SK-N-SH (cell line): ENCODE results near the gene SUN2. TPM values are rescaled to one million over a fixed set of nuclear protein-coding genes. Genes with fewer than 3 reads are reported as not detected.

Source experiments
- CTCF ChIA-PET: fragments of 300-600, 350-600 bp; formaldehyde crosslinking; extraction: SDS; loops from one replicate; lab custom pipeline; 2021; lab: Yijun Ruan, JAX
- POLR2A ChIA-PET: fragments of 350-600 bp; sonication (Branson Sonifier 250); formaldehyde crosslinking; extraction: SDS; loops from one replicate; lab custom pipeline; 2020; ENCODE audit warnings: antibody characterized with exemption, inconsistent platforms; lab: Yijun Ruan, JAX
- DNase-seq: peaks from one replicate; pipeline ENCODE4 v3.0.0; 2012
- H2AFZ ChIP-seq: fragments of 200-600 bp; sonication (generic); 2 replicates; pipeline ENCODE4 v1.8.1; 2016; ENCODE audit warnings: antibody characterized with exemption, mild to moderate bottlenecking, low read depth
- H3F3A ChIP-seq: fragments of 200-600 bp; sonication (generic); replicated peaks from 2 replicates; pipeline ENCODE3; 2016; ENCODE audit warnings: antibody characterized with exemption, mild to moderate bottlenecking; ENCODE audit not compliant: insufficient read depth
- H3K27ac ChIP-seq, 2 experiments: fragments of 200-500 bp in 1 of 2; fragments of 200-600 bp in 1 of 2; sonication (Bioruptor generic) in 1 of 2; sonication (generic), shearing (Covaris generic) in 1 of 2; 2 replicates each; pipeline versions ENCODE4 v1.5.1 to v1.6.1; 2014 to 2016; ENCODE audit warnings: low read depth in 2 of 2, inconsistent platforms in 1 of 2, low read length in 1 of 2, mild to moderate bottlenecking in 1 of 2, mixed read lengths in 1 of 2
- H3K27me3 ChIP-seq: fragments of 200-600 bp; sonication (generic), shearing (Covaris generic); 2 replicates; pipeline ENCODE4 v1.6.1; 2016; ENCODE audit warnings: mixed run types; ENCODE audit not compliant: insufficient read depth
- H3K36me3 ChIP-seq, 2 experiments: fragments of 200-500 bp in 1 of 2; fragments of 200-600 bp in 1 of 2; sonication (Bioruptor generic) in 1 of 2; sonication (generic) in 1 of 2; replicated peaks in 1 of 2; 2 replicates each; pipeline versions ENCODE3 to v1.5.1; 2014 to 2016; ENCODE audit warnings: low read length in 1 of 2, mild to moderate bottlenecking in 1 of 2; ENCODE audit not compliant: insufficient read depth in 2 of 2, control insufficient read depth in 1 of 2
- H3K4me1 ChIP-seq, 2 experiments: fragments of 200-500 bp in 1 of 2; fragments of 200-600 bp in 1 of 2; sonication (Bioruptor generic) in 1 of 2; sonication (generic), shearing (Covaris generic) in 1 of 2; 2 replicates each; pipeline versions ENCODE4 v1.5.1 to v1.6.1; 2014 to 2016; ENCODE audit warnings: low read depth in 1 of 2, low read length in 1 of 2, mixed run types in 1 of 2; ENCODE audit not compliant: insufficient read depth in 2 of 2, control insufficient read depth in 1 of 2
- H3K4me2 ChIP-seq: fragments of 200-600 bp; sonication (generic), shearing (Covaris generic); 2 replicates; pipeline ENCODE4 v1.6.1; 2017; ENCODE audit warnings: mixed run types
- H3K4me3 ChIP-seq, 2 experiments: fragments of 200-500 bp in 1 of 2; fragments of 200-600 bp in 1 of 2; sonication (Bioruptor generic) in 1 of 2; sonication (generic), shearing (Covaris generic) in 1 of 2; 2 replicates each; pipeline versions ENCODE4 v1.5.1 to v1.8.1; 2014 to 2016; ENCODE audit warnings: low read depth in 2 of 2, inconsistent platforms in 1 of 2, low read length in 1 of 2, mild to moderate bottlenecking in 1 of 2, mixed read lengths in 1 of 2, moderate library complexity in 1 of 2
- H3K79me2 ChIP-seq: fragments of 200-600 bp; sonication (generic); 2 replicates; pipeline ENCODE4 v1.8.1; 2017; ENCODE audit warnings: mild to moderate bottlenecking; ENCODE audit not compliant: insufficient read depth
- H3K9ac ChIP-seq: fragments of 200-600 bp; sonication (generic); 2 replicates; pipeline ENCODE4 v1.6.1; 2017; ENCODE audit warnings: mixed run types
- H3K9me2 ChIP-seq: fragments of 200-600 bp; sonication (generic); 2 replicates; pipeline ENCODE4 v1.6.1; 2017; ENCODE audit warnings: mixed run types
- H3K9me3 ChIP-seq: fragments of 200-600 bp; sonication (generic); 2 replicates; pipeline ENCODE4 v1.6.1; 2017; ENCODE audit warnings: mixed run types, mild to moderate bottlenecking, moderate library complexity
- H4K20me1 ChIP-seq: fragments of 200-600 bp; sonication (generic); 2 replicates; pipeline ENCODE4 v1.6.1; 2017; ENCODE audit warnings: mild to moderate bottlenecking, mixed run types; ENCODE audit not compliant: insufficient read depth
- CHD2 ChIP-seq: fragments of 150-350 bp; IDR thresholded peaks from 2 replicates; pipeline ENCODE4 v1.6.1; 2018; ENCODE audit warnings: low read length; ENCODE audit not compliant: partially characterized antibody
- ELF1 ChIP-seq: IDR thresholded peaks from 2 replicates; pipeline ENCODE4 v1.4.0; 2012
- EP300 ChIP-seq, 2 experiments: IDR thresholded peaks; 2 replicates each; pipeline versions ENCODE4 v1.4.0 to v1.6.1; 2012; ENCODE audit warnings: borderline replicate concordance in 1 of 2, low read depth in 1 of 2, low read length in 1 of 2
- EZH2phosphoT487 ChIP-seq: fragments of 200-600 bp; sonication (generic); IDR thresholded peaks from 2 replicates; pipeline ENCODE4 v1.6.1; 2017; ENCODE audit warnings: low read depth, mixed run types, mild to moderate bottlenecking, antibody characterized with exemption, moderate library complexity, borderline replicate concordance
- FOSL2 ChIP-seq: IDR thresholded peaks from 2 replicates; pipeline ENCODE4 v1.4.0; 2012; ENCODE audit warnings: low read depth, mild to moderate bottlenecking, moderate library complexity, borderline replicate concordance
- FOXJ3 ChIP-seq: sonication (generic); formaldehyde crosslinking; IDR thresholded peaks from 2 replicates; pipeline ENCODE4 v1.5.1; 2020; ENCODE audit warnings: mild to moderate bottlenecking, missing genetic modification reagents
- GABPA ChIP-seq: IDR thresholded peaks from 2 replicates; pipeline ENCODE4 v1.4.0; 2012; ENCODE audit warnings: low read depth, mild to moderate bottlenecking
- GATA2 ChIP-seq: sonication (generic); formaldehyde crosslinking; IDR thresholded peaks from 2 replicates; pipeline ENCODE4 v1.5.0; 2020; ENCODE audit warnings: mild to moderate bottlenecking, missing genetic modification reagents
- JUND ChIP-seq: IDR thresholded peaks from 2 replicates; pipeline ENCODE4 v1.4.0; 2012
- MXI1 ChIP-seq: IDR thresholded peaks from 2 replicates; pipeline ENCODE4 v1.6.1; 2012; ENCODE audit warnings: mild to moderate bottlenecking, low read depth, low read length, improper control_type of control experiment
- NFIC ChIP-seq: IDR thresholded peaks from 2 replicates; pipeline ENCODE4 v1.4.0; 2012; ENCODE audit warnings: borderline replicate concordance
- NRF1 ChIP-seq: IDR thresholded peaks from 2 replicates; pipeline ENCODE4 v1.6.1; 2012; ENCODE audit warnings: low read depth, mild to moderate bottlenecking, low read length
- RAD21 ChIP-seq: IDR thresholded peaks from 2 replicates; pipeline ENCODE4 v1.6.1; 2012; ENCODE audit warnings: mild to moderate bottlenecking, low read length
- RFX5 ChIP-seq: IDR thresholded peaks from 2 replicates; pipeline ENCODE4 v1.6.1; 2012; ENCODE audit warnings: mild to moderate bottlenecking, improper control_type of control experiment, low read length
- RXRA ChIP-seq: IDR thresholded peaks from 2 replicates; pipeline ENCODE4 v1.4.0; 2012; ENCODE audit warnings: low read depth, mild to moderate bottlenecking, borderline replicate concordance
- TAF1 ChIP-seq: IDR thresholded peaks from 2 replicates; pipeline ENCODE4 v1.6.1; 2012; ENCODE audit warnings: low read depth, mild to moderate bottlenecking, low read length, moderate library complexity, borderline replicate concordance
- TEAD4 ChIP-seq: IDR thresholded peaks from 2 replicates; pipeline ENCODE4 v1.4.0; 2012; ENCODE audit warnings: mild to moderate bottlenecking, borderline replicate concordance; ENCODE audit not compliant: insufficient read depth
- YY1 ChIP-seq: IDR thresholded peaks from 2 replicates; pipeline ENCODE4 v1.4.0; 2012; ENCODE audit warnings: low read depth, mild to moderate bottlenecking
- WGBS: methylation state at CpG from one replicate; pipeline ENCODE4 v1.1.6; 2017; ENCODE audit warnings: low lambda C conversion rate; 5-methylcytosine and 5-hydroxymethylcytosine counted together
- polyA plus RNA-seq, 3 experiments: library from polyadenylated mRNA; depleted of rRNA; stranded (reverse); fragments of >200 nt; gene quantifications; 2 replicates each; pipeline ENCODE4 v1.2.3, GENCODE V29; 2012
- TF ChIP-seq, protein P1 (sequence below): fragments of 200-600 bp; sonication (generic); IDR thresholded peaks from 2 replicates; pipeline ENCODE4 v1.6.1; 2017; ENCODE audit warnings: antibody characterized with exemption, mild to moderate bottlenecking, moderate library complexity
- TF ChIP-seq, protein P2 (sequence below): IDR thresholded peaks from 2 replicates; pipeline ENCODE4 v1.4.0; 2012; ENCODE audit warnings: low read depth

Gene SUN2
- polyA plus RNA-seq, 1 of the 3 experiments (the other 2 are of a cell fraction) = 10.2 TPM

DNA sequence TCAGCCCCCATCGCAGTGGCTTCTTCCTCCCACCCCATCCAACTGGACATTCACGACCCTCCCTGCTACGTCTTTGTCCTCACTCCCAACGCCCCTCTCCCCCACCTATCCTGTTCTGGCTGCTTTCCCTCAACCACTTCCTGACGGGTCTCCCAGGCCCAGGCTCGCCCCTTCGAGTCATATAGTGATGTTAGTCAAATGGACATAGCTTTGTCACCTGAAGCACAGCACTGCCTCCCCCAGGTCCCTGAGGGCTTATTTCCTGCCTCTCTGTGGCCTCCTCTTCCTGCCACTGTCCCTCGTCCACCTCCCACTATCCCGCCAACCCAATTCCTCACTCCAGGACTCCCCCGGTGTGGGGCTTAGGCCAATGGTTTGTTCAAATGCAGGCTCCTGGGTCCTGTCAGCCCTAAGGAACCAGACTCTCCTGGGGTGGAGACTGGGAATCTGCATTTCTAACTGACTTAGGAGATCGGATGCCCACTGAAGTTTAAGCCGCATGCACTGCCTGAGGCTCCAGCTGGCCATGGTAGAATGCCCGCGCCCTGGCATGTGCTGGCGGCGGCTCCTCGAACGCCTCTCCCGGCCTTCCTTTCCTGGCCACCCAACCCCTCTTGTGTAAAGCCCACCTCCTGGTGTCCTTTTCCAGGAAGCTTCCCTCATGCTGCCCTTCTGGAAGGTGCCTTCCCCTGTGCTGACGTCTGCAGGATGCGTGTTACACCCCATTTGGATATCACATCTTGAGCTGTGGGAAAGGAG lies 18.3 kb downstream of the SUN2 start:
- Histone ChIP-seq H3K79me2 (no peaks in the 10 kb centered on the region), H3K9ac (no peak overlapping the region), H3K4me1 (no peaks in the 10 kb centered on the region; a peak in 1 of 4 replicates), H3F3A (no peaks in the 10 kb centered on the region), H3K9me2 (no peaks in the 10 kb centered on the region), H3K9me3 (no peaks in the 10 kb centered on the region), H3K27ac (no peak overlapping the region)
- ChIA-PET POLR2A (no interaction called here), CTCF (interaction anchor here (1.0 kb wide), 1 partner anchor 32 kb away, joined by 3 read pairs; no protein-coding TSS in a partner anchor)
- WGBS = 72% methylated on average over 10 of the region's 21 CpGs
- DNase-seq = no peak
- TF ChIP-seq GABPA (no peak), RAD21 (no peak), TAF1 (no peak), FOXJ3 (no peak), RXRA (no peak), EZH2phosphoT487 (no peak), NRF1 (no peak), CHD2 (no peak), GATA2 (CRISPR knock-in tag) (no peak)
- TF ChIP-seq, all 33 proteins: peak for 0
- Histone ChIP-seq H3K36me3 (peaks cover 0 to 5% of the 10 kb centered on the region in 2 experiments), H3K27me3 (no peaks in the 10 kb centered on the region), H2AFZ (no peak overlapping the region), H3K4me2 (no peak overlapping the region), H3K4me3 (no peak overlapping the region), H4K20me1 (no peaks in the 10 kb centered on the region)

DNA sequence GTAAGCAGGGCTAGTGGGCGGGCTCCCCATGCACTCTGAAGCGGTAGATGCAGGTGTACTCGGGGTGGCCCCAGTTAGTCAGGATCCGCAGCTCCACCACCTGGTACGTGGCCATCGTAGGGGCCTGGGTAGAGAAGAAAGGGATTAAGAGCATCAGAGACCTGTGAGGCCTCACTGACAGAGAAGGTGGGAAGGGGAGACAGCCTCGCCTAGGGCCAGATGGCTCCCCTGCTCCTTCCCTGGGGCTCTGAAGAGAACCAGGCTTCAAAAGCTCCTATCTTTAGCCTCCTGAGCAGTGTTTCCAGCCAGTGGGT lies 19.6 kb downstream of the SUN2 start:
- Histone ChIP-seq H3K27ac (no peak overlapping the region), H3K9me3 (no peaks in the 10 kb centered on the region), H3K79me2 (no peaks in the 10 kb centered on the region), H3F3A (no peaks in the 10 kb centered on the region)
- CTCF ChIA-PET = interaction anchor here (0.6 kb wide), 1 partner anchor 33 kb away, joined by 3 read pairs; no protein-coding TSS in a partner anchor
- no peak for TF ChIP-seq YY1
- TF ChIP-seq FOSL2 = no peak
- TF ChIP-seq TEAD4 = no peak
- no peak for TF ChIP-seq NRF1
- TF ChIP-seq MXI1 = no peak
- TF ChIP-seq RFX5 = no peak
- TF ChIP-seq, protein P1, sequence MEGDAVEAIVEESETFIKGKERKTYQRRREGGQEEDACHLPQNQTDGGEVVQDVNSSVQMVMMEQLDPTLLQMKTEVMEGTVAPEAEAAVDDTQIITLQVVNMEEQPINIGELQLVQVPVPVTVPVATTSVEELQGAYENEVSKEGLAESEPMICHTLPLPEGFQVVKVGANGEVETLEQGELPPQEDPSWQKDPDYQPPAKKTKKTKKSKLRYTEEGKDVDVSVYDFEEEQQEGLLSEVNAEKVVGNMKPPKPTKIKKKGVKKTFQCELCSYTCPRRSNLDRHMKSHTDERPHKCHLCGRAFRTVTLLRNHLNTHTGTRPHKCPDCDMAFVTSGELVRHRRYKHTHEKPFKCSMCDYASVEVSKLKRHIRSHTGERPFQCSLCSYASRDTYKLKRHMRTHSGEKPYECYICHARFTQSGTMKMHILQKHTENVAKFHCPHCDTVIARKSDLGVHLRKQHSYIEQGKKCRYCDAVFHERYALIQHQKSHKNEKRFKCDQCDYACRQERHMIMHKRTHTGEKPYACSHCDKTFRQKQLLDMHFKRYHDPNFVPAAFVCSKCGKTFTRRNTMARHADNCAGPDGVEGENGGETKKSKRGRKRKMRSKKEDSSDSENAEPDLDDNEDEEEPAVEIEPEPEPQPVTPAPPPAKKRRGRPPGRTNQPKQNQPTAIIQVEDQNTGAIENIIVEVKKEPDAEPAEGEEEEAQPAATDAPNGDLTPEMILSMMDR = no peak
- no peak for TF ChIP-seq RXRA
- no peak for TF ChIP-seq JUND
- no peak for TF ChIP-seq EP300 (IDR thresholded peaks at IDR 0.05; ENCODE audit: borderline replicate concordance in 1 of 2, low read depth in 1 of 2, low read length in 1 of 2)
- TF ChIP-seq NFIC = no peak
- TF ChIP-seq RAD21 = no peak
- TF ChIP-seq CHD2 = no peak
- no peak for TF ChIP-seq ELF1
- no peak for TF ChIP-seq GATA2 (CRISPR knock-in tag)
- TF ChIP-seq, protein P2, sequence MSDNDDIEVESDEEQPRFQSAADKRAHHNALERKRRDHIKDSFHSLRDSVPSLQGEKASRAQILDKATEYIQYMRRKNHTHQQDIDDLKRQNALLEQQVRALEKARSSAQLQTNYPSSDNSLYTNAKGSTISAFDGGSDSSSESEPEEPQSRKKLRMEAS = no peak
- TF ChIP-seq, all 33 proteins: peak for 0
- no peak overlapping the region for H3K4me3 ChIP-seq
- WGBS = 95% methylated on average over 7 of the region's 7 CpGs
- H3K9me2 ChIP-seq = no peaks in the 10 kb centered on the region
- H3K4me1 ChIP-seq = no peaks in the 10 kb centered on the region; a peak in 1 of 4 replicates
- H3K9ac ChIP-seq = no peak overlapping the region
- no peak overlapping the region for H3K4me2 ChIP-seq
- H2AFZ ChIP-seq = no peak overlapping the region
- no peaks in the 10 kb centered on the region for H3K27me3 ChIP-seq
- POLR2A ChIA-PET = no interaction called here
- no peak for DNase-seq
- peaks cover 0 to 7% of the 10 kb centered on the region in 2 experiments for H3K36me3 ChIP-seq
- H4K20me1 ChIP-seq = no peaks in the 10 kb centered on the region
